Activated CD4-positive, alpha-beta memory T cell treated with anti-CD3 and anti-CD28 coated beads for 36 hours (primary cell): ENCODE measurements around the gene MINDY4. TPM values are rescaled to one million over a fixed set of nuclear protein-coding genes. Genes with fewer than 3 reads are reported as not detected.

Experiments used
- CTCF ChIA-PET: fragments of 350-600 bp; sonication (Branson Sonifier 250); formaldehyde crosslinking; loops from one replicate; lab custom pipeline; 2021; ENCODE audit warnings: antibody characterized with exemption, inconsistent platforms; lab: Charles Lee
- POLR2A ChIA-PET: fragments of 350-600 bp; sonication (Branson Sonifier 250); formaldehyde crosslinking; loops from one replicate; lab custom pipeline; 2021; ENCODE audit warnings: antibody characterized with exemption; lab: Charles Lee
- DNase-seq: peaks from one replicate; pipeline ENCODE4 v3.0.0-alpha.2; 2020
- H3K27ac Mint-ChIP-seq: one replicate; pipeline ENCODE4 v1.8.0; 2021; ENCODE audit warnings: mixed read lengths
- H3K27me3 Mint-ChIP-seq: one replicate; pipeline ENCODE4 v1.8.0; 2021; ENCODE audit warnings: mixed read lengths
- H3K36me3 Mint-ChIP-seq: one replicate; pipeline ENCODE4 v1.8.0; 2021; ENCODE audit warnings: mixed read lengths
- H3K4me1 Mint-ChIP-seq: one replicate; pipeline ENCODE4 v1.8.0; 2021; ENCODE audit warnings: low read depth, mixed read lengths
- H3K4me3 Mint-ChIP-seq: one replicate; pipeline ENCODE4 v1.8.0; 2021; ENCODE audit warnings: mild to moderate bottlenecking, mixed read lengths
- H3K9me3 Mint-ChIP-seq: one replicate; pipeline ENCODE4 v1.8.0; 2021; ENCODE audit warnings: mixed read lengths
- intact Hi-C: fragments of 100-400 bp; cut with micrococcal nuclease; formaldehyde crosslinking; loops from one replicate; pipeline ENCODE4 v1.15.1; 2023
- total RNA-seq, 2 experiments: library from RNA; stranded (reverse); gene quantifications; one replicate each; pipeline ENCODE4 v1.2.3, GENCODE V29; 2021

Gene MINDY4
- total RNA-seq, 2 experiments from 2014 or later, result 1.1 to 1.6 TPM

DNA sequence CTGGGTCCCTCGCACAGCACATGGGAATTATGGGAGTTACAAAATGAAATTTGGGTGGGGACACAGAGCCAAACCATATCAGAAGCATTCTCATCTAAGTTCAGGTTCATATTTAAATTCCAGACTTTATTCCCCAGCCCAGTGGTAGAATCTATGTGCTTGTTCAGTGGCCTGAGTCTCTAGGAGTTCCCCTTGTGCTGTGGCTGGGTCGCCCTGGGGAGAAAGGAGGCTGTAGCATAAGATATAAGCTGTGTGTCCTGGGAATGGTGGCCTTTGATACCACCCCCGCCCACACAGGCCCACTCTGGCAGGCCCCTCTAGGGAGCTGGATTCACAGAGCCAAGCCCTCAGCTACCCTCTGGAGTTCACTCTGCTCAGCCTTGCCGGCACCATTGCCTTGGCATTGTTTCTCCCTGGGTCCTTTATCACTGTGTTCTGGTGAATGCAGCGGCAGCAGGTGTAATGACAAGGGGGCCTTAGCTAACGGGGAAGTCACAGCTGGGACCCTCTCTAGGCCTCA is 64.2 kb downstream of the MINDY4 start:
- Mint-ChIP-seq H3K4me1 (no peaks in the 10 kb centered on the region), H3K27ac (no peak overlapping the region), H3K36me3 (peaks cover 27% of the 10 kb centered on the region), H3K27me3 (no peaks in the 10 kb centered on the region), H3K9me3 (peaks cover 31% of the 10 kb centered on the region), H3K4me3 (no peak overlapping the region)
- CTCF ChIA-PET, result no interaction called here
- POLR2A ChIA-PET, result no interaction called here
- DNase-seq, result no peak
- intact Hi-C loops, result no loop called here

- peaks cover 19% of the 10 kb centered on the region for H3K36me3 Mint-ChIP-seq
- DNase-seq, result no peak
- POLR2A ChIA-PET, result no interaction called here
- intact Hi-C loops, result no loop called here
- CTCF ChIA-PET, result no interaction called here
- H3K9me3 Mint-ChIP-seq, result peaks cover 23% of the 10 kb centered on the region
- no peak overlapping the region for H3K27ac Mint-ChIP-seq
- H3K27me3 Mint-ChIP-seq, result no peaks in the 10 kb centered on the region
- H3K4me3 Mint-ChIP-seq, result no peak overlapping the region
- H3K4me1 Mint-ChIP-seq, result no peaks in the 10 kb centered on the region
Observed at GRCh38 chr7:30836991-30837390, 65.8 kb downstream of the MINDY4 start.

GRCh38 chr7:30837581-30837980 is 66.4 kb downstream of the MINDY4 start:
- DNase-seq, result no peak
- Mint-ChIP-seq H3K27ac (no peak overlapping the region), H3K9me3 (peaks cover 23% of the 10 kb centered on the region), H3K27me3 (no peaks in the 10 kb centered on the region), H3K36me3 (peaks cover 19% of the 10 kb centered on the region), H3K4me1 (no peaks in the 10 kb centered on the region), H3K4me3 (no peak overlapping the region)
- intact Hi-C loops, result no loop called here
- ChIA-PET CTCF (no interaction called here), POLR2A (no interaction called here)

- Mint-ChIP-seq H3K36me3 (peaks cover 14% of the 10 kb centered on the region), H3K4me1 (no peaks in the 10 kb centered on the region), H3K27me3 (no peaks in the 10 kb centered on the region), H3K4me3 (no peak overlapping the region), H3K9me3 (peaks cover 20% of the 10 kb centered on the region), H3K27ac (no peak overlapping the region)
- CTCF ChIA-PET, result no interaction called here
- no peak for DNase-seq
- POLR2A ChIA-PET, result no interaction called here
- intact Hi-C loops, result no loop called here
Observed at GRCh38 chr7:30838008-30838407, 66.8 kb downstream of the MINDY4 start.

GRCh38 chr7:30840141-30841024 is 69.2 kb downstream of the MINDY4 start:
- ChIA-PET CTCF (interaction anchor here (0.6 to 0.9 kb wide), 2 partner anchors 99 to 293 kb away, joined by 3 to 4 read pairs; no protein-coding TSS in a partner anchor), POLR2A (no interaction called here)
- intact Hi-C loops, result no loop called here
- DNase-seq, result no peak
- H3K4me1 Mint-ChIP-seq, result no peaks in the 10 kb centered on the region
- no peaks in the 10 kb centered on the region for H3K9me3 Mint-ChIP-seq
- H3K4me3 Mint-ChIP-seq, result no peak overlapping the region
- no peaks in the 10 kb centered on the region for H3K36me3 Mint-ChIP-seq
- H3K27ac Mint-ChIP-seq, result no peak overlapping the region
- H3K27me3 Mint-ChIP-seq, result no peaks in the 10 kb centered on the region

DNA sequence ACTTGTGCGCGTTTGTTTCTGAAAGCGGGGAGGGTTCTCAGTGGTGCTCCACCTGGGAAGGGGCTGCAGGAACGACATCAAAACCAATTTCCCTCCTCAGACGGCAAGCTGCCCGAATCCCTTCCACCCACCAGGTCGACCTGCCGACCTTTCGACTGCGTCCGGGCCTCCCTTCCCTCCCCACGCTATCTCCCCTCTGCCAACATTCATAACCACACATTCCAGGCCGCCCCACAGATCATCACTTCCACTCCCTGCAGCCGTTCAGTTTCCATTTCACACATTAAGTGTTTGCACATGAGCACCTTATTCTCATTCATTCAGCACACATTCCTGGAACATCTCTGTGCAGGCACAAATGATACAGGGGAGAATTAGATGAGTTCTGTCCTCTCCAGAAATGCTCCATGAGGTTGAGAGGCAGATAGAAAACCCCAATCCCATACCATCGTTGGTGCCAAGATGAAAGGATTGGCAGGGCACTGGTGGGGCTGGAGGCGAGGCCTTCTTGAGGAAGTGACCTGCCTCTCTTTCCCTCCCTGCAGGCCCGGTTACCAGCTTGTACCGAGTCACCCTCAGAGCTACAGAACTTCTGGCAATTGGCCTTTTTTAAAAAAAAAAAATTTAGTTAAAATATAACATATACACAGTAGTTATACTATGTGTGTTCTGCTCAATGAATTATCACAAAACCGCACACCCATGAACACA is 70.0 kb downstream of the MINDY4 start:
- no peak overlapping the region for H3K27ac Mint-ChIP-seq
- no peaks in the 10 kb centered on the region for H3K4me1 Mint-ChIP-seq
- ChIA-PET CTCF (interaction anchor here (0.6 kb wide), 1 partner anchor 15 kb away, joined by 3 read pairs; no protein-coding TSS in a partner anchor), POLR2A (no interaction called here)
- intact Hi-C loops, result no loop called here
- no peaks in the 10 kb centered on the region for H3K27me3 Mint-ChIP-seq
- H3K4me3 Mint-ChIP-seq, result no peak overlapping the region
- no peak for DNase-seq
- no peaks in the 10 kb centered on the region for H3K9me3 Mint-ChIP-seq
- H3K36me3 Mint-ChIP-seq, result no peaks in the 10 kb centered on the region

GRCh38 chr7:30841801-30842541 is 70.8 kb downstream of the MINDY4 start:
- POLR2A ChIA-PET, result no interaction called here
- H3K36me3 Mint-ChIP-seq, result no peaks in the 10 kb centered on the region

DNA sequence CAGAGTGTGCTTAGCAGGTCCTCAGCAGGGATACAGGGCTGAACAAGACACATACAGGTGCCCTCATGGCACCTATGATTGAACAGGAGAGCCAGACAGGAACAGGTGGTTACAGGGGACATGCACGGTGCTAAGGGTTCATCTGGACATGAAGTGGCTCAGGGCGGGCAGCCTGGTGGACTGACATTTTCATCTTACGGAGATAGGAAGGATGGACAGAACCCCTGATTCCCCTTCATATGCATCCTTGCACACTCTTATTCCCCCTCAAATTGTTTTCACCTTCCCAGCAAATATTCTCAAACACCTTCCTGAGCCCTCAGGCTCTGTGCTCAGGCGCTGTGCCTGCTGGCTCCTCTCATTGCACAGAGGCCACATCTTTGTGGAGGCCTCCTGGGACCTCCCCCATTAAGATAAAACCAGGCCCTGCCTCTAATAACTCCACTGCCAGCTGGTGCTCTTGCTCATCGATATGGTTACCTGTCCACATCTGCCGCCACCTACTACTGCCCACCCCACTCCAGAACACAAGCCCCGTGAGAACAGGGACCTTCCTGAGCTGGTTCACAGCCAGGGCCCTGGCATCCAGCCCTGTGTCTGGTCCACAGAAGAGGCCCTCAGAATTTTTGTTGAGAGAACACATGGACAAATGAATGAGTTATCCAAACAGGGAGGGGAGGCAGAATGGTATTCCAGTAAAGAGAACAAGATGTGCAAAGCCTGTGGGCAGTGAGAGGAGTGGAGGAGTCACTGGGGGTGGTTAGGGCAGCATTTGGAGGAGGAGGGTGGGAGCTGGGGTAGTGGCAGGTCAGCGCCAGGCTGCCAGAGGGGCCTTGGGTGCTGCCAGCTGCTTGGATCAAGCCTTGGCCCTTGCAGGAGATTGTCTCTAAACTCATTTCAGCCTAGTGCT is 71.6 kb downstream of the MINDY4 start:
- intact Hi-C loops, result no loop called here
- DNase-seq, result peak; percentile 3
- no peaks in the 10 kb centered on the region for H3K4me1 Mint-ChIP-seq
- CTCF ChIA-PET, result no interaction called here
- H3K9me3 Mint-ChIP-seq, result no peaks in the 10 kb centered on the region
- H3K4me3 Mint-ChIP-seq, result no peak overlapping the region
- POLR2A ChIA-PET, result no interaction called here
- H3K27me3 Mint-ChIP-seq, result no peaks in the 10 kb centered on the region
- H3K27ac Mint-ChIP-seq, result no peak overlapping the region
- H3K36me3 Mint-ChIP-seq, result no peaks in the 10 kb centered on the region

More at GRCh38 chr7:30841801-30842541, 70.8 kb downstream of the MINDY4 start:
- intact Hi-C loops, result no loop called here
- no peak overlapping the region for H3K27ac Mint-ChIP-seq
- H3K4me1 Mint-ChIP-seq, result no peaks in the 10 kb centered on the region
- H3K27me3 Mint-ChIP-seq, result no peaks in the 10 kb centered on the region
- DNase-seq, result peak; percentile 6
- H3K9me3 Mint-ChIP-seq, result no peaks in the 10 kb centered on the region
- CTCF ChIA-PET, result interaction anchor here (0.6 kb wide), 1 partner anchor 16 kb away, joined by 3 read pairs; no protein-coding TSS in a partner anchor
- H3K4me3 Mint-ChIP-seq, result no peak overlapping the region

DNA sequence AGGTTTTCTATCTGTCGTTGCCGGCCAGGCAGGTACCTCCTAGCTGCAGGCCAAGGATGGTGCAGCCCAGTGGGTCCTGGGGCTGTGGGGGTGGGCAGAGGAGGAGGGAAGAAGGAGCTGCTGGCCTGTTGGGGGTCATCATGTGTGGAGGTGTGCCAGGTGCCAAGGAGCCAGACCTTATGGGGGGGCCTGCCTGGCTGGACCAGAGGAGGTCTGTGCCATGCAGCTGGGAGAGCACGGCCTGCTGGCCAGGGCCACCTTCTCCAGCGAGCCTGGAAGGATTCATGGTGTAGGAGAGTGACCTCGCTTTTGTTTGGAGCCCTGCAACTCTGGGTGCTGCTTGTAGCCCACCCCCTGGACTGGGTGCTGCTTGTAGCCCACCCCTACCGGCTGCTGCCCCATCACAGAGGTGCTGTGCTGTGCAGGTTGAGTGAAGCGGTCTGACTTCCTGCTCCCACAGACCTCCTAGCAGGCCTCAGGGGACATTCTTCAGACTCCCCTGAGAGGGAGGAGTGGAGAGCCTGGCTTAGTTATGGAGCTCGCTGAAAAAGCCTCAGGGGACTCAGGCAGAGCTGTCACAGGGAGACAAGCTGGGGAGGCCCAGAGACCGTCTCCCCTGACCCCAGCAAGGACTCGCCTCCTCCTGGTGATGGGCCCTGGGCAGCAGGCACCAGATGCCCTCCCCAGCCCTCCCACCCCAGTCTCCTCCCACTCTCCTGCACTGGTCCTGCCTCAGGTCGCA is 72.7 kb downstream of the MINDY4 start:
- Mint-ChIP-seq H3K4me3 (no peak overlapping the region), H3K27ac (no peak overlapping the region), H3K9me3 (no peaks in the 10 kb centered on the region), H3K4me1 (no peaks in the 10 kb centered on the region), H3K36me3 (no peaks in the 10 kb centered on the region), H3K27me3 (no peaks in the 10 kb centered on the region)
- POLR2A ChIA-PET, result no interaction called here
- peak; percentile 5 for DNase-seq
- intact Hi-C loops, result no loop called here
- CTCF ChIA-PET, result no interaction called here

DNA sequence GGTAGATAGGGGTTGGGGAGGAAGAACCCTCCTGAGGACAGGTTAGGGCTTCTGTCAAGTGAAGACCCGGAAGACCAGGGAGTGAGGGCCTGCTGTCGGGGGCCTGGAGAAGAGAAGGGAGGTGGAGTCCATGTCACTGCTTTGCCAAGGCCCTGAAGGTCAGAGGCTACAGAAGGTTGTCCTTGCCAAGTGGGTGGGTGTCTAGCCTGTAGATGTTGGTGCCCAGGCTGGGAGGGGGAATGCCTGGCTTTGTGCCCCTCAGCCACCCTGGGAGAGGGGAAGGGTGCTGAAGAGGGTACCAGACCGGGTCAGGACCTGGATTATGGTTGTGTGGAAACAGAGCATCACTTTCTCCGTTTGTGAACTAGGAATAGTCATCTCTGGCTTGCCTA is 73.3 kb downstream of the MINDY4 start:
- POLR2A ChIA-PET, result no interaction called here
- CTCF ChIA-PET, result no interaction called here
- Mint-ChIP-seq H3K4me3 (no peak overlapping the region), H3K36me3 (no peaks in the 10 kb centered on the region), H3K27me3 (no peaks in the 10 kb centered on the region), H3K9me3 (no peaks in the 10 kb centered on the region), H3K4me1 (no peaks in the 10 kb centered on the region), H3K27ac (no peak overlapping the region)
- no peak for DNase-seq
- intact Hi-C loops, result no loop called here

GRCh38 chr7:30844916-30845315 is 73.7 kb downstream of the MINDY4 start:
- H3K27me3 Mint-ChIP-seq, result no peaks in the 10 kb centered on the region
- H3K27ac Mint-ChIP-seq, result no peak overlapping the region
- ChIA-PET CTCF (no interaction called here), POLR2A (no interaction called here)
- DNase-seq, result no peak
- H3K4me3 Mint-ChIP-seq, result no peak overlapping the region
- no peaks in the 10 kb centered on the region for H3K4me1 Mint-ChIP-seq
- intact Hi-C loops, result no loop called here
- H3K9me3 Mint-ChIP-seq, result no peaks in the 10 kb centered on the region
- H3K36me3 Mint-ChIP-seq, result no peaks in the 10 kb centered on the region
